Hepatocyte (in vitro differentiated cells): Measurements from ENCODE around the gene CSNK1G3. TPM values are rescaled to one million over a fixed set of nuclear protein-coding genes. Genes with fewer than 3 reads are reported as not detected.

ENCODE experiments used
- DNase-seq: peaks from one replicate; pipeline ENCODE4 v3.0.0-alpha.2; 2016; ENCODE audit warnings: low spot score
- H2AFZ ChIP-seq: fragments of 200-600 bp; sonication (generic); 2 replicates; pipeline ENCODE4 v1.6.0; 2016; ENCODE audit warnings: antibody characterized with exemption, mild to moderate bottlenecking
- H3K27ac ChIP-seq: fragments of 200-600 bp; sonication (generic); 2 replicates; pipeline ENCODE4 v1.5.1; 2016; ENCODE audit warnings: mild to moderate bottlenecking
- H3K27me3 ChIP-seq: fragments of 200-600 bp; sonication (generic); 2 replicates; pipeline ENCODE4 v1.6.1; 2016
- H3K36me3 ChIP-seq: fragments of 200-600 bp; sonication (generic); replicated peaks from 2 replicates; pipeline ENCODE4 v1.5.1; 2016; ENCODE audit warnings: low read depth; ENCODE audit not compliant: insufficient read depth
- H3K4me1 ChIP-seq: fragments of 200-600 bp; sonication (generic); 2 replicates; pipeline ENCODE4 v1.5.1; 2016; ENCODE audit warnings: mild to moderate bottlenecking, moderate library complexity; ENCODE audit not compliant: insufficient read depth
- H3K4me2 ChIP-seq: fragments of 200-600 bp; sonication (generic); 2 replicates; pipeline ENCODE4 v1.6.0; 2016
- H3K4me3 ChIP-seq: fragments of 200-600 bp; sonication (generic); 2 replicates; pipeline ENCODE4 v1.5.1; 2016; ENCODE audit warnings: mild to moderate bottlenecking
- H3K79me2 ChIP-seq: fragments of 200-600 bp; sonication (generic); 2 replicates; pipeline ENCODE4 v1.6.0; 2017; ENCODE audit warnings: mild to moderate bottlenecking
- H3K9me2 ChIP-seq: fragments of 200-600 bp; sonication (generic); replicated peaks from 2 replicates; pipeline ENCODE4 v1.6.0; 2017; ENCODE audit warnings: mild to moderate bottlenecking; ENCODE audit not compliant: insufficient read depth
- H3K9me3 ChIP-seq: fragments of 200-600 bp; sonication (generic); 2 replicates; pipeline ENCODE4 v1.5.1; 2016; ENCODE audit warnings: low read depth, mild to moderate bottlenecking
- H4K20me1 ChIP-seq: fragments of 200-600 bp; sonication (generic); 2 replicates; pipeline ENCODE4 v1.6.0; 2016; ENCODE audit warnings: mild to moderate bottlenecking; ENCODE audit not compliant: insufficient read depth, poor library complexity, severe bottlenecking
- EZH2 ChIP-seq: fragments of 200-600 bp; sonication (generic); IDR thresholded peaks from 2 replicates; pipeline ENCODE4 v1.6.1; 2016; ENCODE audit warnings: antibody characterized with exemption, mild to moderate bottlenecking, borderline replicate concordance
- EZH2phosphoT487 ChIP-seq: fragments of 200-600 bp; sonication (generic); IDR thresholded peaks from one replicate; pipeline ENCODE4 v1.6.1; 2018; ENCODE audit warnings: antibody characterized with exemption, mild to moderate bottlenecking, low read depth, moderate library complexity; ENCODE audit not compliant: unreplicated experiment, severe bottlenecking
- WGBS: methylation state at CpG from one replicate; pipeline ENCODE4 v1.1.6; 2016; ENCODE audit warnings: low lambda C conversion rate; ENCODE audit errors: missing lambda C conversion rate; 5-methylcytosine and 5-hydroxymethylcytosine counted together
- polyA plus RNA-seq: library from polyadenylated mRNA; unstranded; fragments of >200 nt; fragmentation: Nextera tagmentation; extraction: Ambion mirVana; gene quantifications from 2 replicates; pipeline ENCODE4 v1.2.1, GENCODE V29; 2016
- total RNA-seq: library from RNA; depleted of rRNA; stranded (reverse); fragments of >200 nt; gene quantifications from 2 replicates; pipeline ENCODE4 v1.2.3, GENCODE V29; 2014
- TF ChIP-seq, protein P1 (sequence below): fragments of 200-600 bp; sonication (generic); IDR thresholded peaks from 2 replicates; pipeline ENCODE4 v1.5.1; 2016; ENCODE audit warnings: antibody characterized with exemption, mild to moderate bottlenecking; ENCODE audit not compliant: poor library complexity

The CSNK1G3 gene
- total and polyA plus RNA-seq, 2 experiments from 2014 or later: 20.8 to 59.3 TPM

DNA sequence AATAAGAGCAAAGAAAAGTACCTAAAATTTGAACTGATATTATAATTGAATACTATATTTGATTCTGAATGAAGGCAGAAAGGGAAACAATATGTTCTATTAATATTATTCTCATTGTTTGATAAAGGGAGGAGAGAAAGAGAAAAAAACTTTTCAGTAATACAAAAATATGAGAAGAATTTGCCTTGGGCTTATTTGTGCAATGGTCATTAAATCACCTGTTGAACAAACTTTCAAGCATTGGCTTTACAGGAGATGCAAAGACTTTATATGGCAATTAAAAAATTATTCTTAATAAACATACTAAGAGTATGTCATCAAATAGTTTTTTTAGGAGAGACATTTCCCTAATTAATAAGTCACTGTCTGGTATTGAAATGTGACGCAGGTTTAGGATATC lies 85.0 kb downstream of the CSNK1G3 start:
- Histone ChIP-seq H3K4me3 (no peak overlapping the region), H4K20me1 (no peaks in the 10 kb centered on the region), H3K79me2 (no peaks in the 10 kb centered on the region), H3K4me1 (no peaks in the 10 kb centered on the region), H3K9me3 (no peaks in the 10 kb centered on the region), H2AFZ (no peak overlapping the region), H3K27me3 (no peaks in the 10 kb centered on the region), H3K9me2 (no peaks in the 10 kb centered on the region), H3K27ac (no peak overlapping the region), H3K36me3 (no peaks in the 10 kb centered on the region), H3K4me2 (no peak overlapping the region)
- no peak for DNase-seq
- WGBS: 92% methylated on average over 1 of the region's 1 CpG
- TF ChIP-seq, protein P1, sequence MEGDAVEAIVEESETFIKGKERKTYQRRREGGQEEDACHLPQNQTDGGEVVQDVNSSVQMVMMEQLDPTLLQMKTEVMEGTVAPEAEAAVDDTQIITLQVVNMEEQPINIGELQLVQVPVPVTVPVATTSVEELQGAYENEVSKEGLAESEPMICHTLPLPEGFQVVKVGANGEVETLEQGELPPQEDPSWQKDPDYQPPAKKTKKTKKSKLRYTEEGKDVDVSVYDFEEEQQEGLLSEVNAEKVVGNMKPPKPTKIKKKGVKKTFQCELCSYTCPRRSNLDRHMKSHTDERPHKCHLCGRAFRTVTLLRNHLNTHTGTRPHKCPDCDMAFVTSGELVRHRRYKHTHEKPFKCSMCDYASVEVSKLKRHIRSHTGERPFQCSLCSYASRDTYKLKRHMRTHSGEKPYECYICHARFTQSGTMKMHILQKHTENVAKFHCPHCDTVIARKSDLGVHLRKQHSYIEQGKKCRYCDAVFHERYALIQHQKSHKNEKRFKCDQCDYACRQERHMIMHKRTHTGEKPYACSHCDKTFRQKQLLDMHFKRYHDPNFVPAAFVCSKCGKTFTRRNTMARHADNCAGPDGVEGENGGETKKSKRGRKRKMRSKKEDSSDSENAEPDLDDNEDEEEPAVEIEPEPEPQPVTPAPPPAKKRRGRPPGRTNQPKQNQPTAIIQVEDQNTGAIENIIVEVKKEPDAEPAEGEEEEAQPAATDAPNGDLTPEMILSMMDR: no peak
- TF ChIP-seq EZH2phosphoT487 (no peak), EZH2 (no peak)

DNA sequence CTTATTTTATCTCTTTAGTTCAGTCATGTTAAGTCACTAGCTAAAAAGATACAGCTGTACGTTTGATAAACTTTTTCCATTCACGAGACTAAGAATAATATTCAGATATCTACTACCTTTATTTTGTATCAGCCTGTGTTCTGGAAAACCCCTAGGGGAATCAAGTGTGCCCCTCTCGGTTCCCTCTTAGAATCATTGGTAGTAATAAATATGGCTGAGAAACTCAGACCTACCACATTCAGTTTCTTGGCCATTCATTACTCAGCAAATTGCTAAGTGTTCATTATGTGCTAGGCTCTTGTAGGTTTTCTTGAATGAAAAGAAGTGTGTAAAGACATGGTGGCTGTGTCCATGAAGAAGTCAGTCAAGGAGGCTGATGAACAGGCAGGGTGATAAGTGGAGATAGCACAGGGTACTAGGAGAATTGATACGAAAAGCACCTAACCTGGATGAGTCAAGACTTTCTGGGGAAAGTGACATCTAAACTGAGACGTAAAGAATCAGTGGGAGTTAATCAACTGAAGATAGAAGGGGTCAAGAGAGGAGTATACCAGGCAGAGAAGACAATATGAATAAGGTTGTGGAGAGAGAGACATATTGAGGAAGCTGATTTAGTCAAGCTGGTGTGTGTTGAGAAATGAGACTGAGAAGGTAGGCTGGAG lies 86.2 kb downstream of the CSNK1G3 start:
- H2AFZ ChIP-seq: no peak overlapping the region
- no peak overlapping the region for H3K4me2 ChIP-seq
- TF ChIP-seq EZH2 (no peak), EZH2phosphoT487 (no peak)
- TF ChIP-seq, protein P1: no peak
- H4K20me1 ChIP-seq: no peaks in the 10 kb centered on the region
- 98% methylated on average over 5 of the region's 5 CpGs for WGBS
- H3K79me2 ChIP-seq: no peaks in the 10 kb centered on the region
- DNase-seq: no peak
- H3K36me3 ChIP-seq: no peaks in the 10 kb centered on the region
- H3K9me3 ChIP-seq: no peaks in the 10 kb centered on the region
- no peaks in the 10 kb centered on the region for H3K4me1 ChIP-seq
- H3K27me3 ChIP-seq: no peaks in the 10 kb centered on the region
- no peaks in the 10 kb centered on the region for H3K9me2 ChIP-seq
- H3K4me3 ChIP-seq: no peak overlapping the region
- no peak overlapping the region for H3K27ac ChIP-seq

DNA sequence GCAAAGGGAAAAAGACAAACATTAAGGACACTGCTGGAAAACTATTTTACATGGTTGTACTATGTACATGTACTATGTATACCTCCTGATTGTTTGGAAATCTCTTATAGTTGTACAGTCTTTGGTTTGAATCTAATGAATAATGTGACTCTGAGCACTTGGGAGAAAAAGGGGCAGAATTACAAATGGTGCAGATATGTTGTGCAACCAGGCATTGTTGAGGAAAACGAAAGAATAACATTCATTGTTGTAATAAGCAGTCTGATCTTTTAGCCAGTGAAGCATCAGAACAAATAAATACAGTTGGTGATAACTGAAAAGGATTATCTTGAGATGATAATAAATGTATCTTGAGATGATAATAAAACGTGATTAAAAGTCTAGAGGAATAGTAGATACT lies 87.2 kb downstream of the CSNK1G3 start:
- H3K79me2 ChIP-seq: no peaks in the 10 kb centered on the region
- no peak for DNase-seq
- no peak overlapping the region for H3K27ac ChIP-seq
- H3K4me3 ChIP-seq: no peak overlapping the region
- H4K20me1 ChIP-seq: no peaks in the 10 kb centered on the region
- no peak overlapping the region for H3K4me2 ChIP-seq
- no peaks in the 10 kb centered on the region for H3K27me3 ChIP-seq
- H3K36me3 ChIP-seq: no peaks in the 10 kb centered on the region
- no peaks in the 10 kb centered on the region for H3K4me1 ChIP-seq
- no peaks in the 10 kb centered on the region for H3K9me2 ChIP-seq
- no peaks in the 10 kb centered on the region for H3K9me3 ChIP-seq
- TF ChIP-seq EZH2phosphoT487 (no peak), EZH2 (no peak)
- TF ChIP-seq, protein P1: no peak
- no peak overlapping the region for H2AFZ ChIP-seq
- WGBS: 91% methylated on average over 2 of the region's 2 CpGs
